Activated effector memory CD4-positive, alpha-beta T cell treated with anti-CD3 and anti-CD28 coated beads, Interleukin-2, amount 50 U/mL, for 16 hours (primary cell): ENCODE measurements around the gene C1QTNF12.
A peak's percentile ranks its signal among the peaks of the same experiment; 100 is the strongest.
"Not testable (repeated sequence)": the region's sequence is repeated elsewhere in the genome, so short reads cannot be mapped to it uniquely, and the experiment has no call there.

Source experiments
- DNase-seq: peaks from one replicate; pipeline ENCODE4 v3.0.0-alpha.2; 2020

Gene C1QTNF12

GRCh38 chr1:1259119-1259488 is 12.6 kb upstream of the C1QTNF12 start:
- no peak for DNase-seq

DNA sequence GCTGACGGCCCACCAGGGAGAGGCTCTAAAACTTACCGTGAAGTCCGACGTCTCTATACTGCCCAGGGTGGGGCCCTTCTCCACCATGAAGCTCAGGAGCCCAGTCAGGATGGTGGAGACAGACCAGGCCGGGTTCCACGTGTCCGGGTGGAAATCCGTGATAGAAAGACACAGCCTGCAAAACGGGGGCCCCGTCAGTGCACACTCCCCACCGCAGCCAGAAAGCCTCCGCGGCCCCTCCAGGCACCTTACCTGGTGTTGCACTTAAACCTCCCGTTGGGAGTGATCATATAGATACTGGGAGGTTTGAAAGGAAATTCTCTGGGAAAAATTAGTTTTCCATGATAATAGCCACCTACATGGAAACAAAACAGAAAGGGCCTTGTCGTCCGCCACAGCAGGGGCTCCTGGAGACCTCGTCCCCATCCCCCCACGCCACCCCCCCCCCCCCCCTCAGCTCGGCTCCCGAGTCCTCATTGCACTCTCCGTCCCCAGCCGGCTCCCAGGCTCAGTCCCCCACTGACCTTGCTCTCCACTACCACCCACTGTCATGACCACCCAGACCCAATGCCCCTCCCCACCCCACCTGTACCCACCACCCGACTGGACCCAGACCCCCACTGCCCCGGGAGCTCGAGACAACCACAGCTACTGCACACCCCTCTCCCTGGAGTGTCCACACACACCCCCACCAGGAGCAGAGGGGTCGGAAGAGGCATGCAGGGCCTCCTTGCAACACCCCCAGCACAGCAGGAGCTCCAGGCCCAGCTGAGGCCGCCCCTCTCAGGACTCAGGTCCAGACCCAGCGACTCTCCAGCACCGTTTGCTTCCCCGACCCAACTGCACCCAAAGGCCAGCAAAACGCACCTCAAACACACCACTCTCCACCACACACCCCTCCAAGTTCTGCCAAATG is 10.7 kb upstream of the C1QTNF12 start:
- no peak for DNase-seq

DNA sequence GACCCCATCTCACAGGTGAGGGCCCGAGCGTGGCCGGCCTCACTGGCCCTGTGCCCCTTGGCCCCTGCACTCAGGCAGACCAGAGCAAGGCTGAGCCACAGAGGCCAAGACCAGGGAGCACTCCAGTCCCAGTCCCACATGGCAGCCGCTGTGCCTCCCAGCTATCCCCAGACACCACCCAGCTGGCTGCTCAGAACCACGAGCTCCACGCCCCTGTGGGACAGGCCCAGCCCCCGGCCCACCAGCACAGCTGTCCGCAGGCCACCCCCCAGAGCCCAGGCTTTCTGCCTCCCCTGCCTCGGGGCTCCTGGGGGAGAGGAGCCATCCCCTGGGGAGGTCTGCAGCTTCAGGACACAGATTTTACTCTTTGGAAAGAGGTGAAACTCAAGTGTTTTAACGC is 9.1 kb upstream of the C1QTNF12 start:
- no peak for DNase-seq

- DNase-seq, result no peak
These were observed 8.6 kb upstream of the C1QTNF12 start for GRCh38 chr1:1255078-1255477.

GRCh38 chr1:1254667-1254998 is 8.1 kb upstream of the C1QTNF12 start:
- DNase-seq, result no peak

GRCh38 chr1:1253972-1254666 is 7.6 kb upstream of the C1QTNF12 start:
- DNase-seq, result no peak

DNA sequence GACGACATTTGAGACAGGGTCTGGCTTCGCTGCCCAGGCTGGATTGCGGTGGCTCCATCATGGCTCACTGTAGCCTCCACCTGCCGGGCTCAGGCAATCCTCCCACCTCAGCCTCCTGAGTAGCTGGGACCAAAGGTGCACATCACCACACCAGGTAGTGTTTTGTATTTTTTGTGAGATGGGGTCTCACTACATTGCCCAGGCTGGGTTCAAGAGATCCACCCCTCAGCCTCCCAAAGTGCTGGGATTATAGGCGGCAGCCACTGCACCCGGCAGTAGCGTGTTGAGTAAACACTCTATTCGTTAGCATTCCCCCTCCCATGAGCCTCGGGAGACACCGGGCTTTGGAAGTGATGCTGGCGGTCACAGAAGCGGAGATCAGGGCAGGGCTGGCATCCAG is 6.8 kb upstream of the C1QTNF12 start:
- DNase-seq, result no peak

GRCh38 chr1:1250786-1251284 is 4.3 kb upstream of the C1QTNF12 start:
- peak; percentile 87 for DNase-seq

DNA sequence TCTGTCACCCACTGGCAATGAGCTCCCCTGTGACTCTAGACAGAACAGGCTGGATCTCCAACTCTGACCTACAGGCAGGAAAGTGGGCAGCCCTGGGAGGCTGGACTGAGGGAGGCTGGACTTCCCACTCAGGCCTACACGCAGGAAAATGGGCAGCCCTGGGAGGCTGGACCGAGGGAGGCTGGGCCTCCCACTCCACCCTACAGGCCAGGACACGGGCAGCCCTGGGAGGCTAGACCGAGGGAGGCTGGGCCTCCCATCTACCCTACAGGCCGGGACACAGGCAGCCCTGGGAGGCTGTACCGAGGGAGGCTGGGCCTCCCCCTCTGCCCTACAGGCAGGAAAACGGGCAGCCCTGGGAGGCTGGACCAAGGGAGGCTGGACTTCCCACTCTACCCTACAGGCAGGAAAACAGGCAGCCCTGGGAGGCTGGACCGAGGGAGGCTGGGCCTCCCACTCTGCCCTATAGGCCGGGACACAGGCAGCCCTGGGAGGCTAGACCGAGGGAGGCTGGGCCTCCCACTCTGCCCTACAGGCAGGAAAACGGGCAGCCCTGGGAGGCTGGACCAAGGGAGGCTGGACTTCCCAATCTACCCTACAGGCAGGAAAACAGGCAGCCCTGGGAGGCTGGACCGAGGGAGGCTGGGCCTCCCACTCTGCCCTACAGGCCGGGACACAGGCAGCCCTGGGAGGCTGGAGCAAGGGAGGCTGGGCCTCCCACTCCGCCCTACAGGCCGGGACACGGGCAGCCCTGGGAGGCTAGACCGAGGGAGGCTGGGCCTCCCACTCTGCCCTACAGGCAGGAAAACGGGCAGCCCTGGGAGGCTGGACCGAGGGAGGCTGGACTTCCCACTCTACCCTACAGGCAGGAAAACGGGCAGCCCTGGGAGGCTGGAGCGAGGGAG is 1.7 kb upstream of the C1QTNF12 start:
- not testable (repeated sequence) for DNase-seq

DNA sequence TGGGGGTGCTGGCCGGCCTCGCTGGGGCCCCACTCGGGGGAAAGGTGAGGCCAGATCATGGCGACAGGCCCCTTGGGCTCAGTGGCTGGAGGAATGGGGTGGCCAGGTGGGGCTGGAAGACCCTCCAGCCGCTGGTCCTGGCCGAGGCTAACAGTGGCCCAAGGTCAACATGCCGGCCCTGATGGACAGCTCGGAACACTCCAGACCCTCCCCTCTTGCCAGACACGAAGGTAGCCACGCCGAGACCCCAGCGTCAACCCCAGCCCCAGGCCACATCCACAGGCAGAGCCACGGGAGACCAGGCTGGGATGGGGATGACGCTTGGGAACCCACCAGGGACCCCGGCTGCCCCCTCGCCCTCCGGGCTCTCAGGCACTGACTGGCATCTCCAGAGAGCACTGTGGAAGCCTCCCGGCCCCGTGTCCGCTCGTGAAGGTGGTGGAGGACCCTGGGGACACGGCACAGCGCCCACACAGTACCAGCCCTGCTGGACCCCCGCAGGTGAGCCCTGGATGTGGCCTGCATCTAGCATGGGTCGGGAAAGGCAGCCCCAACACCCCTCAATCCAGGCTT is 905 bp upstream of the C1QTNF12 start:
- DNase-seq, result no peak

DNA sequence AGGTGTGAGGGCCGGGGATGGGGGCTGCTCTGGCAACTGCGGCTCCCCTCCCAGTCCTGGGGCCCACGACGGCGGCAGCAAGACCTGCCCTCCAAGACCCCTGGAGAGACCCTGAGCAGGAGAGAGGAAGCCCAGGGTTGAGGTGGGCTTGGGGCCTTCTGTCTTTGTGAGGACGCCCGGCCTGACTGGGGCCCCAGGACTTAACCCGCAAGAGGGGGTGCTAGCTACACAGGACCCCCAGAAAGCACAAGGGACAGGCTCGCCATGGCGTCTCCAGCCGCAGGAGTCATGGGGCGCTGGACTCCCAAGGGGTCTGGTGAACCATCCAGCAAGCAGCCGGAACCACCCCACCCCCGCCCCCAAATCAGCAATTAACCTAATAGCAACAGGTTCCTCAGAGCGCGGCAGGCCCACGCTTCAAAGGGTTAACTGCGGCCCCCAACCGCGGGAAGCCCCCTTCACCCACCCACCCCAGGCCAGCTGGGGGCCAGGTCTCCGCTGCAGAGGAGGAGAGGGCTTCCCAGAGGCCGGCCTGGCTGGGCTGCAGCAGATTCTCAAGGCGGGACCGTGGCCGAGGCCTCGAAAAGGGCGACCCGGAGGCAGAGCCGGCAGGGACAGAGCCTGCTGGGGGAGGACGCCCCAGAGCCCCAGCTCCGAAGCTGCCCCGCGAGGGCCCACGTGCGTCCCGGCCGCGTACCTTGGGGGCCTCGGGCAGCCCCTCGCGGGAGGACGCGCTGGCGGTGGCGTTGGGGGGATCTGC is 525 bp downstream of the C1QTNF12 start:
- no peak for DNase-seq

DNA sequence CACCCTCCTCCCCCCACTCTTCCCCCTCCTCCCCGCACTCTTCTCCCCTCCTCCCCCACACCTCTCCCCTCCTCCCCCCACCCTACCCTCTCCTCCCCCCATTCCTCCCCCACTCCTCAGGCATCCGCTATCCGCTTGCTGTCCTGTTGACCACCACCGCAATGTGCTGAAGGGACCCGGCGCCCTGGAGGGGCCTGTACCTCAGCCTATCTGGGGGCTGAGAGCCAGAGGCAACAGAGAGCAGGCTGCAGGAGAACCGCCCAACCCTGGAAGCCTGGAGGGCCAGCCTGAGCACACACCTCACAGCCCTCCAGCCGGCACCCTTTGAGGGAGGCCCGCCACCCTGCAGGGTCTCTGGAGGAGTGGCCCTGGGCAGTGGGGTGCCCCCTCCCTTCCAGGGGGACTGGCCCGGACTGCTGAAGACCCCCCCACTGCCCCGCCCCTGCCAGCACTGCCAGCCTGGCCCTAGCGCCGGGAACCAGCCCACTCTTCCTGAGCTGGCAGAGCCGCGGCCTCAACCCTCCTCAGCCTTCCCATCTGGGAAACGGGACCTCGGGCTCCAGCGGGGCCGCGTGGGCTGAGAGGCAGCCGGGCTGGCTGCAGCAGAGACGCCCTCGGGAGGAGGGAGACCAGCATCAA is 1.2 kb downstream of the C1QTNF12 start:
- DNase-seq, result no peak

GRCh38 chr1:1244192-1244811 is 2.2 kb downstream of the C1QTNF12 start:
- DNase-seq, result no peak

DNA sequence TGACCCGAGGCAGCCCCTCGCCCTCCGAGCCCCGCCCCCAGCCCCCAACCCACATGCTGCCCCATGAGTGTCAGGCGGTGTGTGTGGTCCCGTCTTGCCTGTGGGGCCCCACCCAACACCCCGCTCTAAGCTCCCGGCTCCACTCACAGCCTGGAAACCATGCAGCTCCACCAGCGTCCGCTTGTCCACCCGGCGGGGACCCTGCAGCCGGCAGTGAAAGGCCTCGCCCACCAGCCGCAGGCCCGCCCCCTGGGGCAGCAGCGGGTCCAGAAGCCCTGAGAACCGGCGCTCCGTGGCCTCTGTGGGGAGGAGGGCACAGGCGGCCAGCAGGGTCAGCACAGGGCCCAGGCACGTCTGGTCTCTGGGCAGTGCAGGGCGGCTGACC is 2.7 kb downstream of the C1QTNF12 start:
- DNase-seq, result no peak

- DNase-seq, result no peak
These were observed 3.3 kb downstream of the C1QTNF12 start for GRCh38 chr1:1243266-1243660.

- DNase-seq, result no peak
These were observed 3.9 kb downstream of the C1QTNF12 start for GRCh38 chr1:1242461-1243265.

- no peak for DNase-seq
These were observed 4.8 kb downstream of the C1QTNF12 start for GRCh38 chr1:1241588-1242219.

- no peak for DNase-seq
These were observed 5.5 kb downstream of the C1QTNF12 start for GRCh38 chr1:1240822-1241587.

DNA sequence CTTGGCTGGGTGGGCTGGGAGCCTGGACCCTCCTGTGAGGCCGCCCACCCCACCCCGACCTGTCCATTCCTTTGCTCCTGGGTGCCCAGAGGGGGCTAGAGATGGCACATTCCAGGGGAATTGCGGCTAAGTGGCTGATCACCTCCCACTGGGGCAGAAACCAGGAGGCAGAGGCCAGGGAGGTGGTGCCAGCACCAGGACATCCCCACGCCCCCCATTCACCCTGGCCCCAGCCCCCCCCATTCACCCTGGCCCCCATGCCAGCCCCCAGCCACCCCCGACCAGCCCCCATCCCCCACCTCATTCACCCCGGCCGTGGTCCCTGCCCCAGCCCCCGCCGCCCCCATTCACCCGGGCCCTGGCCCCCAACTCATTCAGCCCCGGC is 6.2 kb downstream of the C1QTNF12 start:
- no peak for DNase-seq
